ENCODE results near the gene FLYWCH1.

DNA sequence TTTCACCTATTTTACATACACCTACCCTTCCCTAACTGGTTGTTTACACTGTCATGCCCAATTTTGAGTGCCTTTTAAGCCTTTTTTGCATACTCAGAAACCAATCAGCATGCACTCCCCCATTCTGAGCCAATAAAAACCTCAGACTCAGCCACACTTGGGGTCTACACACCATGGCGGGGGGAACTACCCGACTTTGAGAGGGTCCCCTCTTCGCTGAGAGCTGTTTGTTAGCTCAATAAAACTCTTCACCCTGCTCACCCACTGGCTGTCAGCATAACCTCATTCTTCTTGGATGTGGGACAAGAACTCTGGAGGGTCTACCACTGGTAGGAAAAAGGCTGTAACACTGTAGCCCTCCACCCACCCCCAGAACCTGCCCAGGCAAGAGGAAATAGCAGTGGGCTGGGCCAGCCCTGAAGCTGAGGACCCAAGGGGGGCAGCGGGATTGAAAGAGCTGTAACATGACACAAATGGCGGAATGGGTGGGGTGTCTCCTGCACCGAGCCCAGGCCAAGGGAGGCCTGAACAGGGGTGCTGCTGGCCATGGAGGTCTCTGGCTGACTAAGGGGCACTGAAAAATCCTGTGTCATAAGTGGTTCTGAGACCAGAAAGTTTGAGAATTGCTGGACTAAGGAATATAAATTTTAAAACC, 31.8 kb upstream of the FLYWCH1 start:
- no peak for TF ChIP-seq EMX1 (CRISPR knock-in tag; IDR thresholded peaks at IDR 0.05)
- TF ChIP-seq, protein P1, sequence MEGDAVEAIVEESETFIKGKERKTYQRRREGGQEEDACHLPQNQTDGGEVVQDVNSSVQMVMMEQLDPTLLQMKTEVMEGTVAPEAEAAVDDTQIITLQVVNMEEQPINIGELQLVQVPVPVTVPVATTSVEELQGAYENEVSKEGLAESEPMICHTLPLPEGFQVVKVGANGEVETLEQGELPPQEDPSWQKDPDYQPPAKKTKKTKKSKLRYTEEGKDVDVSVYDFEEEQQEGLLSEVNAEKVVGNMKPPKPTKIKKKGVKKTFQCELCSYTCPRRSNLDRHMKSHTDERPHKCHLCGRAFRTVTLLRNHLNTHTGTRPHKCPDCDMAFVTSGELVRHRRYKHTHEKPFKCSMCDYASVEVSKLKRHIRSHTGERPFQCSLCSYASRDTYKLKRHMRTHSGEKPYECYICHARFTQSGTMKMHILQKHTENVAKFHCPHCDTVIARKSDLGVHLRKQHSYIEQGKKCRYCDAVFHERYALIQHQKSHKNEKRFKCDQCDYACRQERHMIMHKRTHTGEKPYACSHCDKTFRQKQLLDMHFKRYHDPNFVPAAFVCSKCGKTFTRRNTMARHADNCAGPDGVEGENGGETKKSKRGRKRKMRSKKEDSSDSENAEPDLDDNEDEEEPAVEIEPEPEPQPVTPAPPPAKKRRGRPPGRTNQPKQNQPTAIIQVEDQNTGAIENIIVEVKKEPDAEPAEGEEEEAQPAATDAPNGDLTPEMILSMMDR (IDR thresholded peaks at IDR 0.05), result no peak
- TF ChIP-seq TEAD4 (CRISPR knock-in tag; IDR thresholded peaks at IDR 0.05), result no peak
- no peak for TF ChIP-seq NR1H2 (CRISPR knock-in tag; IDR thresholded peaks at IDR 0.05)
- TF ChIP-seq JUN (CRISPR knock-in tag; IDR thresholded peaks at IDR 0.05), result no peak
- TF ChIP-seq, protein P2, sequence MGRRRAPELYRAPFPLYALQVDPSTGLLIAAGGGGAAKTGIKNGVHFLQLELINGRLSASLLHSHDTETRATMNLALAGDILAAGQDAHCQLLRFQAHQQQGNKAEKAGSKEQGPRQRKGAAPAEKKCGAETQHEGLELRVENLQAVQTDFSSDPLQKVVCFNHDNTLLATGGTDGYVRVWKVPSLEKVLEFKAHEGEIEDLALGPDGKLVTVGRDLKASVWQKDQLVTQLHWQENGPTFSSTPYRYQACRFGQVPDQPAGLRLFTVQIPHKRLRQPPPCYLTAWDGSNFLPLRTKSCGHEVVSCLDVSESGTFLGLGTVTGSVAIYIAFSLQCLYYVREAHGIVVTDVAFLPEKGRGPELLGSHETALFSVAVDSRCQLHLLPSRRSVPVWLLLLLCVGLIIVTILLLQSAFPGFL (CRISPR knock-in tag; IDR thresholded peaks at IDR 0.05; ENCODE audit: borderline replicate concordance), result no peak

All from WTC11 (cell line).